SKM-1 (cell line): Measurements from ENCODE around the gene PRRC2B.
"Not testable (repeated sequence)": the region's sequence is repeated elsewhere in the genome, so short reads cannot be mapped to it uniquely, and the experiment has no call there.

ENCODE experiments used
- DNase-seq: peaks from one replicate; lab custom pipeline; 2025; ENCODE audit not compliant: unreplicated experiment; lab: John Stamatoyannopoulos, UW

The PRRC2B gene

DNA sequence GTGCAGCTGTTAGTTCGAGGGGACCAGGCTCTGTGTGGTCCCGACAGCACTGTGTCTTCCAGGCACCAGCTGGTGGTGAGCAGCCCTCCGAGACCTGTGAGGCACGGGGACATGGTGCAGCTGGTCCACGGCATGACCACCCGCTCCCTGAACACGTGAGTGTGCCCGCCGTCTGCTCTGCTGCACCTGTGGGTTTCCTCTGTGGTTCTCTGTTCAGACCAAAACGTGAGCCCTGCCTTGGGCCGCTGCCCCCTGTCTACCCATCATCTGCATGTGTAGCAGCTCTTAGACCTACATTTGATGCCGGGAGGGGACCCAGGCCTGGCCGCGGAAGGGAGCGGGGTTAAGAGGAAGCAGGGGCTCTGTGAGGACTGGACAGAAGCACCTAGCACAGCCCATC is 119.3 kb downstream of the PRRC2B start:
- no peak for DNase-seq

DNA sequence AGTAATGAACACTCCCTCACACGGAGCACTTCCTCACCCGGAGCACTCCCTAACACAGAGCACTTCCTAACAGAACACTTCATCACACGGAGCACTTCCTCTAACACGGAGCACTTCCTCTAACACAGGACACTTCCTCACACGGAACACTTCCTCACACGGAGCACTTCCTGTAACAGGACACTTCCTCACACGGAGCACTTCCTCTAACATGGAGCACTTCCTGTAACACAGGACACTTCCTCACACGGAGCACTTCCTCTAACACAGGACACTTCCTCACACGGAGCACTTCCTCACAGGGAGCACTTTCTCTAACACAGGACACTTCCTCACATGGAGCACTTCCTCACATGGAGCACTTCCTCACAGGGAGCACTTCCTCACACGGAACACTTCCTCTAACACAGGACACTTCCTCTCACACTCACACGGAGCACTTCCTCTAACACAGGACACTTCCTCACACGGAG is 121.7 kb downstream of the PRRC2B start:
- DNase-seq, result not testable (repeated sequence)

DNA sequence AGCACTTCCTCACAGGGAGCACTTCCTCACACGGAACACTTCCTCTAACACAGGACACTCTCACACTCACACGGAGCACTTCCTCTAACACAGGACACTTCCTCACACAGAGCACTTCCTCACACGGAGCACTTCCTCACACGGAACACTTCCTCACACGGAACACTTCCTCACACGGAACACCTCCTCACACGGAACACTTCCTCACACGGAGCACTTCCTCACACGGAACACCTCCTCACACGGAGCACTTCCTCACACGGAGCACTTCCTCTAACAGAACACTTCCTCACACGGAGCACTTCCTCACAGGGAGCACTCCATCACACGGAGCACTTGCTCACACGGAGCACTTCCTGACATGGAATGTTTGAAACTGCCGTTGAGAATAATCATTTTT is 122.2 kb downstream of the PRRC2B start:
- no peak for DNase-seq

DNA sequence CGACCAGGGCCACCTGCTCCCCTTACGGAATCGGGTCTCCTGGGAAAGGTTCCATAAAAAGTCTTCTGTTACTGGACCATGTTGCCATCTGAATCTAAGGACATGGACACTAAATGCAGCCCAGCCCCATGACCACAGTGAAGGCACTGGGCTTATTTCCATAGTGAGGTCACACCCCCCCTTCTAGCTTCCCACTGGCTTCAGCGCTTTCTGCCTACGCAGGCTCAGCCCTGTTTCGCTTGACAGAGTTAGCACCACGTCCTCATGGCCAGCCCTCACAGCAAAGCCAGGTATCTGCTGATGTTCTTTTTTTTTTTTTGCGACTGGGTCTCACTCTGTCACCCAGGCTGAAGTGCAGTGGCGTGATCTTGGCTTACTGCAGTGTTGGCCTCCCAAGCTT is 123.0 kb downstream of the PRRC2B start:
- DNase-seq, result no peak

DNA sequence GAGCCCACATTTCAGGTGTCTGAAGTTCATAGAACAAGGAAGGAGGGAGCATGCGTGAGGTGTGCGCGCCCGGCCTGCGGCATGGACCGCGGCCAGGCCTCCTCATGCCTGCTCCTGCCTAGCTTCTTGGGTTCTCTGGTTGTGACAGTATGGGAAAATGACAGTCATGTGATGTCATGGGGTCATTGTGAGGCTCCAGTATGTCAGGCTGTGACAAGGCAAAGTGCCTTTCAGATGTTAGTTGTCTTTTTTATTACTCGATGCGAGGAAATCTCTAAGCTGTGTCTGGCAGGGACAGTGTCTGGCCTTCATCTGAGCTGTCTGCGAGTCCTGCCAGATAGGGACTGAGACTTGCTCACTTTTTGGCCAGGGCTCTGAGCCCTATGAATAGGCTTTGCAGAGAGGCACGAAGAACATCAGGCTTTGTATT is 123.9 kb downstream of the PRRC2B start:
- no peak for DNase-seq

DNA sequence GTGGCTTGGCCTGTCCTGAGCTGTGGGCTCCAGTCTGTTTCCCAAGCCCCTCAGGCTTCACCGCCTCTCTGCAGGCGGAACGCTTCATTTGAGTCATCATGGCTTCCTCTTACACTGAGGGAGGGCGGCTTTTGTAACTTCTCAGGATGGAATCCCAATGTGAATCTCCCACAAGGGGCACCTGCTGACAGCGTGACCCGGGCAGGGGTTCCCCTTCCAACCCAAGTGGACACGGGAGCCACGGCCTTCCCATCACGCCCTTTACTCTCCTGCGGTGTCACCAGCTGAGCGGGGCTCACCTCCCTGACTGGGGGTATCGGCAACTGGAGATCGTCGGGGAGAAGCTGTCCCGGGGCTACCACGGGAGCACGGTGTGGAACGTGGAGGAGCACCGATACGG is 124.7 kb downstream of the PRRC2B start:
- DNase-seq, result no peak

DNA sequence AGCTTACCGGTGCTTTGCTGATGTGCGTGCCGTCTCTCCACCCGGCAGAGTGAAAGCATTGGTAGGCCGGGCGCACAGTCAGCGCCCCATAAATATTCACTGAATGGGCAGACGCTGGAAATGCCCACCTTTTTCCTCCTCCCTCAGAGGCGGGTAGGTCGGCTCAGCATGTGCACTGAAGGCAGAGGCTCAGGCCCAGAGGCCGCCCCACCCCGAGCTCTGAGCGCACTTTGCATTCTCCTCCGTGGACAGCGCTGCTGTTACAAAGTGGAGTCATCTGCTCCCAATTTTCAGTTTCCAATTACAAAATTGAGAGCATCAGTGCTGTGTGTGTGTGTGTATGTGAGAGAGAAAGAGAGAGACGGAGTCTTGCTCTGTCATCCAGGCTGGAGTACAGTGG is 126.6 kb downstream of the PRRC2B start:
- DNase-seq, result no peak

DNA sequence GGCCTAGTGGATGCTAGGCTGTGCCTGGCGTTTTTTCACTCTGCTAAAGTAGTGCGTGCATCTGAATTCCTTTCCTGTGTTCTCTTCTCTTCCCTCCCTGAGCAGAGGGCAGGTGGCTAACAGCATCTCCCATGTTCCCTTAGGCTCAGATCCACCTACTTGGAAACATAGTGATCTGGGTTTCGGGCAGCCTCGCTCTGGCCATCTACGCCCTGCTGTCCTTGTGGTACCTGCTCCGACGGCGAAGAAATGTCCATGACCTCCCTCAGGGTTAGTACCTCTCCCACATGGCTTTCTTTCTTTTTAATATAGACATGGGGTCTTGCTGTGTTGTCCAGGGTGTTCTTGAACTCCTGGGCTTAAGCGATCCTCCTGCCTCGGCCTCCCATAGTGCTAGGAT is 127.3 kb downstream of the PRRC2B start:
- DNase-seq, result no peak

DNA sequence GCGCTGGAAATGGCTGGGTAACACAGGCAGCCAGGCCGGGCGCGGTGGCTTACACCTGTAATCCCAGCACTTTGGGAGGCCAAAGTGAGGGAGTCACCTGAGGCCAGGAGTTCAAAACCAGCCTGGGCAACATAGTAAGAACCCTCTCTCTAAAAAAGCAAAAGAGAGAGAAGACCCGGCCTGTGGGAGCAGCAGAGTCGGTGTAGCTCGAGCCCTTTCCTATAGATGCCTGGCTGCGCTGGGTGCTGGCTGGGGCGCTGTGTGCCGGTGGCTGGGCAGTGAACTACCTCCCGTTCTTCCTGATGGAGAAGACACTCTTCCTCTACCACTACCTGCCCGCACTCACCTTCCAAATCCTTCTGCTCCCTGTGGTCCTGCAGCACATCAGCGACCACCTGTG is 127.9 kb downstream of the PRRC2B start:
- no peak for DNase-seq

DNA sequence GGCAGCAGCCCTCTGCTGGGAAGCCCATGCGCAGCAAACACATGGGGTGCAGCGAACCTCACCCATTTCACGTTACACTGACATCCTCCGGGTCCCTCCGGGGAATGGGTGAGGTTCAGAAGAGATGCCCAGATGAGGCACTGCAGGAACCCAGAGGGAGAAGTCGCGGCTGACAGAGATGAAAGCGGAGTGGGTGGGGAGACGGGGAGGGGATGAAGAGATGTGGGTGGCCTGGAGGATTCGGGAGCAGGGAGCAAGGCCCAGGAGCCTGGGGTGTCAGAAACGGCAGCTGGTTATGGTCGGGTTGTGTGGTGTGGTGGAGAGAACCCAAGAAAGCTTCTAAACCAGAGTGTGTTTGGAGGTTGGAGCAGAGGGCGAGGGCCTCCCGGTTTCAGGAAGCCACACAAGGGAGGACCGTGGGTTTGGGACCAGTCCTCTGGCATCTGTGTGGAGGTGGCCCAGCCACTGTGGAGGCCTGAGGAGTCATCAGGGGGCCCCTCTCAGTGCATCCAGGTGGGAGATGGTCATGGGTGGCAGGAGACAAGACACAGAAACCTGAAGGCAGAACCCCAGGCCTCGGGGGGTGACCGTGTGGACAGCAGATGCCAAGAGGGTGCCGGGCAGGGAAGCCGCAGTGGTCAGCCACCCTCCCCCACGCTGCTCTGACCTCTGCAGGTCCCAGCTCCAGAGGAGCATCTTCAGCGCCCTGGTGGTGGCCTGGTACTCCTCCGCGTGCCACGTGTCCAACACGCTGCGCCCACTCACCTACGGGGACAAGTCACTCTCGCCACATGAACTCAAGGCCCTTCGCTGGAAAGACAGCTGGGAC is 128.6 kb downstream of the PRRC2B start:
- DNase-seq, result no peak

DNA sequence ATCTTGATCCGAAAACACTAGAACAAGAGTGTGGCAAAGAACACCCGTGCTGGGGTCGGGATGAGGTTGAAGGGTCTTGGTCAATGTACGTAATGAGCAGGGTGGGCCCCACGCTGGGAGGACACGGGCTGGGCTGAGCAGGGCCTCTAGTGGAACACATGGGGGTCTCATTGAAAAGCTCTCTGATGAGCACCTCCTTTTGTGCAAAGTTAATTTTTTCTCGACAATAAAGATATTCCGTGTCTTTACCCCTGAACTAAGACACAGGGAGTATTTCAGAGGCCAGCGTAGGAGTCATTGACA is 129.2 kb downstream of the PRRC2B start:
- DNase-seq, result no peak

DNA sequence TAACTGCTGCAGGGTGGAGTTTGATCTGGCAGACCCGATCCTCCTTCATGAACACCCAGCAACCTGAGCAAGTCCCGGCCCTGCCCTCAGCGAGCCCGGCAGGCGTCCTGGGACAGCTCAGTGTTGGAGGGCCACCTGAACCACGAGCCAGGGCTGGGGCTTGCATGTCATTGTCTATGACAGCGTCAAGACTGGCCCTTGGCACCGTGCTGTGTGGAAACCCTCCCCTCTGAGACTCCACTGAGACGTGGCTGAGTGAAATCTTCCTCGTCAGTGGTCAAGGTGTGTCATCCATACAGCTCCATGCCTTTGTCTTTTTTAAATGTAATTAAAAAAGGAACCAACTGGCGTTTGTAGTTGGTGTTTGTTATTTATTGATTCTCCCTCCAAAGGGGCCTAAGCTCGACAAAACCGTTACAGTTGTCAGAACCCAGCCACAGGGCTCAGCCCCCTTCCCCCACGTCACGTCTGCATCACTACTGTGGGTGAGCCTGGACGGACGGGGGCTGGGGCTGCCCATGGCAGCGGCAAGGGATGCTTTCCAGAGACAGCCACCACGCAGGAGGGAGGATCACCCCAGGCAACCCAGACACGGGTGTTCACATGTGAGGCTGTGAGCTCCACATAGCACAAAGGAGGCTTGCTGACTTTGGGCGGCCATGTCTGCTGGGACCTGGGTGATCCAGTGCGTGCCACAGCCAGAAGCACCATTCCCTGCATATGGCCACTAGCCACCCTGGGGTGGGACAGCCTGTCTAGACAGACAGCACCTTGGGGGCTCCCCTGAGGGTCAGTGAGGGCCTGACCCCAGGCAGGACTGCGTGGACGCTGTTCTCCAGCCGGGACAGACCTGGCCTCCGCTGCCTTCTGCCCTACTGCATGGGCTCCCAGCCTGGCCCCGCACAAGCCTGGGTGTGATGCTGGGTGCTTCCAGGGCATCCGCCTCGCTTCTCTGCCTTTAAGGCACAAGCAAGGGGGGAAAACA is 129.9 kb downstream of the PRRC2B start:
- DNase-seq, result no peak

DNA sequence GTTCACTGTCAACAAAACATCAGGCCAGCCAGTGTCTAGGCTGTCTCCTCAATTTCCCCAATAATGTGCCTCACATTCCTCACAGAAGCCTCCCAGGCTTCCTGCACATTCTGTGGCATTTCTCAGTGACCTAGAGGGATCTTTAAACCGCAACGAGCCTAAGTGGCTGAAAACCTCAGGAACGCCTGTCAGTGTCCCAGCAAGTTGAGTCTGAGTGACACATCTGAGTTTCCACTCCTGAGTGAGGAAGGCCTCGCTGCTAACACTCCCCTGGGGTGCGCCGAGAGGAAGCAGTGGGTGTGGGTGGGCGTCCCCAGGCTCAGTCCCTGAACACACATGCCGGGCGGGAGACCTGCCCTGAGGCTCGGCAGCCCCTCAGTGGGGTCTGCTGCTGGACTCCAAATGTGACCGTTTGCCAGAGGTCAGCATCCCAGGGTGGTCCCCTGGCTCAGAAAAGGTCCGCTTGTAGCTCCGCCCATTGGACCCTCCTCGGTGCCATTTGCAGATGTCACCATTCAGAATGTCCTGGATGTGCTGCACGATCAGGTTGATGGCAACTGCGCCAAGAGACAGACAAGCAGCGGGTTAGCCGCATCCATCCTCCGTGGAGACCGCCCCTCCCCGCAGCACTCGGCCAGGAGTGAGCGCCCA is 130.9 kb downstream of the PRRC2B start:
- no peak for DNase-seq

DNA sequence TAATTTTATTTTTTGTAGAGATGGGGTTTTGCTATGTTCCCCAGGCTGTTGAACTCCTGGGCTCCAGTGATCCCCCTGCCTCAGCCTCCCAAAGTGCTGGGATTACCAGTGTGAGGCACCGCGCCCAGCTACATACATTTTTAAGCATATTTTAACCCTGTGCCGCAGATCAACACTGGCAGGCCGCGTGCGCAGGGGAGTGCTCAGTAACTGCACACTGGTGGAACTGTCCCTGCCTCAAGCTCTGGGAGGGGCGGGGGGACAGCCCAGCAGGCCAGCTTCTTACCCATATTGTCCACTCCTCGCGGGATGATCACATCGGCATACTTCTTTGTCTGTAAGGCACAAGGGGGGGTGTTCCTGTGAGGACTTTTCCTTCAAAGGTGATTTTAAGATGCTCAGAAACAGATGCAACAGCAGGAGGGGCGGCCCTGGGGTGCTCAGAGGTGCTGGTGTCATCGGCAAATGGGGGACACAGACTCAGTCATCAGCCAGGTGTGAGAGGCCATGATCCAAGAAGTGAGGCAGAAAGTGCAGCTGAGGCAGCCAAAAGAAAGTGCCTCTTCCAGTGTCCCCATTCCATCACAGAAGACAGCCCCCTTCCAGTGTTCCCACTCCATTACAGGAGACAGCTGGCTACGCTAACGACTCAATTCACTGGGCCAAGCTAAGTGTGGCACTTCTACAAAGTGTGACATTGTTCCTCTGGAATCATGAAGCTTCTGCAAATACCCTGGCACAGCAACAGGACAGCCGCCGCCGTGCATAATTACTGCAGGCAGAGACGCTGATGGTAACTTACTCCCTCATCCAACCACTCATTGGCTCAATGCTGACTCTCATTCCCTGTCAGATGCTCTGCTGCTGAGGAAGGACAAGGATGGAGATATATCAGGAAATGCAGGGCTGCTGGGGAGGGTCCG is 132.0 kb downstream of the PRRC2B start:
- DNase-seq, result no peak

DNA sequence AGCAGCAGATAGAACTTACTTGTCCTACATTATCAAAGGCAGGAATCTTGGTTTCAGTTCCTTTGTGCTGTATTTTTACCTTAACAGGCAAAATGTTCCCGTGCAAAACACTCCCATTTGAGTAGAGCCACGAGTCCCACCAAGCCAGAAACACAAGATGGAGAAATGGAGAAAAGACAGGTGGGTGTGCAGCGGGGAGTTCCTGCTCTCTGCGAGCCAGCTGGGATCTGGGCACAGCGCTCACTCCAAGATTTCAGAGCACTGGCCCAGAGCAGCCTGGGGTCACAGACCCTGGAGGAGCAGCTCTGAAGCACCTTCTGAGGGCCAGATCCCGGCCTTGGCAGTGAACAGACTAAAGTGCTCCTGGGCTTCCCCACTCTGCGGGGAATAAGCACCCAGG is 134.3 kb downstream of the PRRC2B start:
- no peak for DNase-seq

DNA sequence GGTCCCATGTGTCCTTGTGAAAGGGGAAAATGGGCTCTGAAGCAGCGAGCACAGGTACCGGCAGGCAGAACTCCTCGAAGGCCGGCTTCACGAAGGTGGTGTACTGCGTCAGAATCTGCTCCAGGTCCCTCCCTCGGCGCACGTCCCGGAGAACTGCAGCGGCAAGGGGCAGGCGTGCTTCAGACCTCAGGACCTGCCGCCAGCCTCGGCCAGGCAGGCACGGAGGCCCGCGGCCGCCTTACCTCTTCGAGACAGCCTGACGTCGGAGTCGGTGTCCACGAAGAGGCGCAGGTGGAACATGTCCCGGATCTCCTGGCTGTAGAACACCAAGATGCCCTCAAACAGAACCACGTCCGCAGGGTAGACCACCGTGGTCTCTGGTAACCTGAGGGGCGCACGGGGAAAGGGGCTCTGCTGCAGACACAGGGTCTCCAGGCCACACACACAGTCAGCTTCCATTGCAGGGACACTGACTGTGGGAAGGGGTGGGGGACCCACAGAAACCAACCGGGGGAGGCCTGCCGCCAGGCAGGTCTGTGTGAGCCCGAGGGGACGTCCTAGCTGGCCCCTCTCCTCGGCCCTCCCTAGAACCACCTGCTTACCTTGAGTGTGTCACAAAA is 135.1 kb downstream of the PRRC2B start:
- no peak for DNase-seq

DNA sequence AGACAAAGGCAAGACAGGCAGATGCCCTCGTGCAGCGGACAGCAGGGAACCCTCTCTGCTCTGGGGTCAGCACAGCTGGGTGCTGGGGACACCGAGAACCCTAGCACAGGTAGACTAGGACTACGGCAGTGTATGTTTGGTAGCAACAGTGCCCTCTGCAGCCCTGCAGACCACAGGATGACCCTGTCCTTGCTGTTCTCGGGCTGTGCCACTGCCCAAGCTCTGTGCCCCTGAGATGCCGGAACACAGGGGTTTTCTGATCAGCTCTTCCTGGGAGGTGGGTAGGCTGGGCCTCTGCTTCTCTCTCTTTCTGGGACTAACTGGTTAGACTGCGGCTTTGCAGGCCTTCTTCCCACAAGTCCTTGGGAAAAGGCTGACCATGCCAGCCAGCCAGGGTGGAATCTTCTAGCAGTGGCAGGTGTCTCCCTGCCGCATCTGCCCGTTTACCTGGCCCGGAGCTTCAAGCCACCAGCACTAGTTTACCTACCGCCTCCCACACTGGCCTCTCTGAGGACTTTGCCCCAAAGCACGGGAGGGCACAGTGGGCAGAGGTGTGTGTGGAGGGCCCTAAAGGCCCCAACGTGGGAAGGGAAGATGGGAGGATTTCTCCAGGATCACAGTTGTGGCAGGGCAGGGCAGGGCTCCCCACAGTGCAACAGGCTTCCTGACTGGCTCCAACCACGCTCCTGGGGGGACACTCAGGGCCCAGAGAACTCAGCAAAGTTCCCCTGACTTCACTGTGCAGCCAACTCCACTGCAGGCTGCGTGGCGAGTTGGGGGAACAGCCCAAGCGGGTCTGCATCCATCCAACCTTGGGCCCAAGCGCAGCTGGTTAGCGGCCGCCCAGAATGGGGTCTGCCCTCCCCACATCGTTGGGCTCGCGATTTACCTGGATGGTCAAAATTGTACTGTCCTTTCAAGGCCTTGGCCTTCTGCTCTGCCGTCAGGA is 136.0 kb downstream of the PRRC2B start:
- DNase-seq, result no peak

DNA sequence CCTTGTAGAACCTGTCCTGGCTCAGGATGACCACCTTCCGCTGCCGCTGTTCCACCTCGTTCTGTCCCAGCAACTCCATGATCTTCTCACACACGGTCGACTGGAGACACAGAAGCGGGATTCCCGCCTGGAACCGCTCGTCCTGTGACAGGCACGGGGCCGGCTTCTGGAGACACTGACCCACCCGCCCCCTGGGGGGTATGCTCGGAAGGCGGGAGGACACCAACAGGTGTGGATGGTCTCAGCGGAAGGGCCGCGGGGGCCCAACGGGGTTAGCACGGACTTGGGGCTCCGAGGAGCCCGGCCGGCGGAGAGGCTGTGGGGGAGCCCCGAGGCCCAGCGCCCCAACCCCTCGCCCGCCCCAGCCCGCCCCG is 136.6 kb downstream of the PRRC2B start:
- no peak for DNase-seq
